ENCODE data around the gene OR2AG1.

DNA sequence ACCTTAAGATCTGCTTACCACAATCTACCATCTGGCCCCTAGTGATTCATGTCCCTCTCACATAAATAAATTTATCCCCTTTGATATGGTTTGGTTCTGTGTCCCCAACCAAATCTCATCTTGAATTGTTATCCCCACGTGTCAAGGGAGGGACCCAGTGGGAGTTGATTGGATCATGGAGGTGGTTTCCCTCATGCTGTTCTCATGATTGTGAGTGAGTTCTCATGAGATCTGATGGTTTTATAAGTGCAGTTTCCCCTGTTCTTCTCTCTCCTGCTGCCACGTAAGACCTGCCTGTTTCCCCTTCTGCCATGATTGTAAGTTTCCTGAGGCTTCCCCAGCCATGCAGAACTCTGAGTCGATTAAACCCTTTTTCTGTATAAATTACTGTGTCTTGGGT lies 48.2 kb upstream of the OR2AG1 start:
- no peak for TF ChIP-seq EZH2 (IDR thresholded peaks at IDR 0.05)
- no peak for TF ChIP-seq EZH2phosphoT487 (IDR thresholded peaks at IDR 0.05)
